Erythroblast (primary cell): Measurements from ENCODE around the gene MEGF10.

Experiments
- GATA1 ChIP-seq: IDR thresholded peaks from 2 replicates; pipeline ENCODE4 v1.6.1; 2011; ENCODE audit warnings: low read depth, mild to moderate bottlenecking, control low read depth, low read length, moderate library complexity
- POLR2A ChIP-seq: IDR thresholded peaks from 2 replicates; pipeline ENCODE4 v1.6.1; 2011; ENCODE audit warnings: mild to moderate bottlenecking, low read length

DNA sequence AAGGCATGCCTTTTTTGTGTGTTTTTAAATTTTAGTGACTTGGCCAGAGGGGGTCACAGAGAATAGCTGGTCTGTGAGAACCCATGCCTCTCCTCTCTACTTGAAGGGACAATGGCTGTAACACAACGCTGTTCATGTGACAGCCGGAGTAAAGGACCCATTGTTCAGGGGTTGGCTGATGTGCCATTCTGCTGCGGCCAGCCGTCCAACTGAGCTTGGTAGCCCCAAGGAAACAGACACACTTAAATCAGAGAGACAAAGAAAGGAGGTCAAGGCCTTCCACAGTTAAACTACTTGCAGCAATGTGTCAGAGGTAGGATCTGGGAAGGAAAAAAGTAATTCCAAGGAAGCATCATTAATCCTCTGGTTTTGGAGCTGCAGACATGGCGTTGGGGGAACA lies 8.1 kb downstream of the MEGF10 start:
- TF ChIP-seq POLR2A (no peak), GATA1 (no peak)
